ENCODE measurements around the gene STK11IP. TPM values are rescaled to one million over a fixed set of nuclear protein-coding genes. Genes with fewer than 3 reads are reported as not detected.
A peak's percentile ranks its signal among the peaks of the same experiment; 100 is the strongest.

STK11IP gene
- polyA plus RNA-seq, 1 donor from 2014 or later: 9.2 TPM

DNA sequence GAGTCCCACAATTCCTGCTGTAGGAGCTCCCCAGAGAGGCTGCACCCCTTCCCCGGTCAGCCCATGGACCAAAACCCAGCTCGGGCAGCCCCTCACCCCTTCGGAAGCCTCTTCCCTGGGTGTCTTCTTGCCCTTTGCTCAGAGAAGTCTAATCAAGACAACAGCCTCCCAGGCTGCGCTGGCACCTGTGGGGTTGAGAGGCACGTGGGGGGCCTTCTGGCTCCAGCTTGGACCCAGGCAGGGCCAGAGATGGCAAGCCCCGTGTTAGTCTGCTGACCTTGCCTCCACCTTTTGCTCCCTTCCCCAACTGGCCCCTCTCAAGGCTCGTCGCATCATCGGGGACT is 40.2 kb downstream of the STK11IP start:
- no peaks in the 10 kb centered on the region for H3K36me3 Mint-ChIP-seq
- no peak overlapping the region for H3K4me3 Mint-ChIP-seq
- peaks cover 0 to 2% (median 0%) of the 10 kb centered on the region in 3 donors for H3K9me3 Mint-ChIP-seq
- peaks cover 6 to 8% (median 6%) of the 10 kb centered on the region in 3 donors for H3K4me1 Mint-ChIP-seq
- H3K27me3 Mint-ChIP-seq: peaks cover 22% of the 10 kb centered on the region
- no peak overlapping the region for H3K27ac Mint-ChIP-seq

DNA sequence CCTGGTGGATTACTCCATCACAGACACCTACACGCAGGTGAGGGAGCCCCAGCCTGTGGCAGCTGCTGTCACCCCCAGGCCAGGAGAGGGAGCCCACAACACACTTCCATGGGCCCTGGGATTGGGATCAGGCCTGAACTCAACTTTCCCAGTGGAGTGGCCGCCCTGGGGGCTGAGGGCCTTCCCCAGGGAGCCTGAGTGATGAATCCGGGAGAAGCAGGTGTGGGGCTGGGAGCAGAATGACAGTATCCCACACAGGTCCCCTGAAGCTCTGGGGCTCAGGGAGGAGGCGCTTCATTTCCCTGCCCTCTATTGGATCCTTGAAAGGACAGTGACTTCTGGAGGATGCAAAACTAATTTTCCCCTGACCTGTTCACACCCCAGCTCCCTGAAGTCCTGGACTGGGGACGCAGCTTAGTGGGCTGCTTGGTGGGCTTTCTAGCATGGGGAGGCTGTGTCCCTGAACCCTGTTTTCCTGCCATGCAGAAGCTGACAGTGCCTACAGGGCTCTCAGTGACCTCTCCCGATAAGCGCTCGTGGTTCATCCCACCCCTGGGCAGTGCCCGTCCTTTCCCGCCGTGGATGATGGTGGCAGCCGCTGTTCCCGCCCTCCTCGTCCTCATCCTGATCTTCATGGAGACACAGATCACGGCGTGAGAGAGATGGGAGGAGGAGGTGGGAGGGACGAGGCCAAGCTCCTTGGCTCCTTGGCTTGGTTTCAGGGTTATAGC is 40.7 kb downstream of the STK11IP start:
- Mint-ChIP-seq H3K4me1 (peaks cover 6 to 8% (median 6%) of the 10 kb centered on the region in 3 donors), H3K4me3 (no peak overlapping the region), H3K9me3 (peaks cover 0 to 2% (median 0%) of the 10 kb centered on the region in 3 donors), H3K36me3 (no peaks in the 10 kb centered on the region), H3K27ac (no peak overlapping the region), H3K27me3 (peaks cover 22% of the 10 kb centered on the region)

DNA sequence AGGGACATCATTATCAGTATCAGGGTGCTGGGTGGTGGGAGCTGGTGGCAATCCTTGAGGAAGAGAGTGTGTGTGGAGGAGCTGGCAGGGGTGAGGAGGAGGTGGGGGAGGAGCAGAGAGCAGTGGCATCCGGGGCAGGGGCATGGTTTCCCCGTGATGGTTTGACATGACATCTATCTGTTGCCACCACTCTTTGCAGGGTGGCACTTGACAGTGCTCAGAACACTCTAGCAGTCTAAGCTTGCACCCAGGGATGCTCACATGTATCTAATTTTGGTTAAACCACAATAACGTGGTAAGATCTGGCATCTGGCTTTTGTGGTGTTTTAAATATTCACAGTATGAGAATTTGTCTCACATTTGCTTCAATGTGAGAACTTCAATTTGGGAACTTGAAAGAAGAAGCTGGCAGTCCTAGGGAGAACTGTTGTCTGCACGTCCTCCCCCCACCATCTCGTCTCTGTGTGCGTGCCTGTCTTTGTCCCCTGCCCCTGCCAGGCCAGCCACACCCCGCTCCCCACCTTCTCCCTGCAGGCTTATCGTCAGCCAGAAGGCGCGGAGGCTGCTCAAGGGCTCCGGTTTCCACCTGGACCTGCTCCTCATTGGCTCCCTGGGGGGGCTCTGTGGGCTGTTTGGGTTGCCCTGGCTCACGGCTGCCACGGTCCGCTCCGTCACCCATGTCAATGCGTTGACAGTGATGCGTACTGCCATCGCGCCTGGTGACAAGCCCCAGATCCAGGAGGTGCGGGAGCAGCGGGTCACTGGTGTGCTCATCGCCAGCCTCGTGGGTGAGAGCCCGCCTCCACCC is 41.5 kb downstream of the STK11IP start:
- Mint-ChIP-seq H3K27ac (no peak overlapping the region), H3K27me3 (peaks cover 22% of the 10 kb centered on the region), H3K4me1 (peaks cover 6 to 8% (median 6%) of the 10 kb centered on the region in 3 donors), H3K36me3 (no peaks in the 10 kb centered on the region), H3K4me3 (no peak overlapping the region), H3K9me3 (peaks cover 0 to 2% (median 0%) of the 10 kb centered on the region in 3 donors)

DNA sequence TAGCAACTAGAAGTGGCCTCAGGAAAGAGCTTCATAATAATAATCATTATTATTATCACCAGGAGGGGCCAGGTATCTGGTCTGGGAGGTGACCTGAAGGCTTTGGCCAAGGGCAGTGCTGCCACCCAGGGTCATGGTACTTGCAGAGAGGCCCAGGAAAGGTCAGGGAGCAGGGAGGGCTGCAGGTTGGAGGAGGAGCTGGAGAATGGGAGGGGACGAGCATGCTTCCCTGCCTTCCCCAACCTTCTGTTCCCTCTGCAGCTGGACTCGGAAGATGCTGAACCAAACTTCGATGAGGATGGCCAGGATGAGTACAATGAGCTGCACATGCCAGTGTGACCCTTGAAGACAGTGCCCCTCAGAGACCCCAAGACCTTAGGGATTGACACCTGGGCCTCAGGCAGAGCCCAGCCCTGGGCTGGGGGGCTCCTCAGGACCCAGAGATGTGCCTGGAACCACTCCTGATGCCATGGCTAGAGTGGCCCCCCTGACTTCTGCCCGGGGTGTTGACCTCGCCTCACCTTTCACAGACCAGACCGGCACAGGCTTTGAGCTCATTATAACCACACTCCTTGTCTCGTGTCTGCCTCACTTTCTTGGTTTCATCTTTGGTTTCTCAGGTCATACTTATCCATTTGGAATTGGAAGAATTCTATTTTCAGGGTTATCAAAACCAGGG is 43.9 kb downstream of the STK11IP start:
- Mint-ChIP-seq H3K4me1 (peaks cover 6 to 8% (median 6%) of the 10 kb centered on the region in 3 donors), H3K4me3 (peak overlapping the region in 1 of 4 donors; percentile 81), H3K36me3 (no peaks in the 10 kb centered on the region), H3K27me3 (peaks cover 24% of the 10 kb centered on the region), H3K9me3 (no peaks in the 10 kb centered on the region), H3K27ac (no peak overlapping the region)

DNA sequence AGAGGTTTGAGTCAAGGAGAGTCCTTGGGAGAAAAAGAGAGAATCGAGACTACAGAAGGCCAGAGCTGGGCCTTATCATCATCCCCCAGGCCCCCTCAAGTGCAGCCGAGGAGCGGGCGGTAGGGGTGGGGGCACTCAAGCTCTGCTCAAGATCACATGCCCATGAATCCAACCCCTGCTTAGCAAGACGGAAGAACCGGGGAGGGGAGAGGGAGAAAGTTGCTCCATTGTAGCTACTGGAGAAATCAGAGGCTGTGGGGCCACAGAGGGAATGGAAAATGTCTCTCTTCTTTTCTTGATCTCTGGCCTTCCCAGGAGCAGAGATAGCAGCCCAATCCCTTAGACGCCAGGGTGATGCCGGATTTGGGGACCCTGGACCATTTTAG is 44.4 kb downstream of the STK11IP start:
- Mint-ChIP-seq H3K4me3 (no peak overlapping the region), H3K27ac (peak overlapping the region in 2 of 3 donors; percentile 29 to 43), H3K36me3 (no peaks in the 10 kb centered on the region), H3K4me1 (peaks cover 6 to 8% (median 6%) of the 10 kb centered on the region in 3 donors), H3K27me3 (peaks cover 26% of the 10 kb centered on the region), H3K9me3 (no peaks in the 10 kb centered on the region)

DNA sequence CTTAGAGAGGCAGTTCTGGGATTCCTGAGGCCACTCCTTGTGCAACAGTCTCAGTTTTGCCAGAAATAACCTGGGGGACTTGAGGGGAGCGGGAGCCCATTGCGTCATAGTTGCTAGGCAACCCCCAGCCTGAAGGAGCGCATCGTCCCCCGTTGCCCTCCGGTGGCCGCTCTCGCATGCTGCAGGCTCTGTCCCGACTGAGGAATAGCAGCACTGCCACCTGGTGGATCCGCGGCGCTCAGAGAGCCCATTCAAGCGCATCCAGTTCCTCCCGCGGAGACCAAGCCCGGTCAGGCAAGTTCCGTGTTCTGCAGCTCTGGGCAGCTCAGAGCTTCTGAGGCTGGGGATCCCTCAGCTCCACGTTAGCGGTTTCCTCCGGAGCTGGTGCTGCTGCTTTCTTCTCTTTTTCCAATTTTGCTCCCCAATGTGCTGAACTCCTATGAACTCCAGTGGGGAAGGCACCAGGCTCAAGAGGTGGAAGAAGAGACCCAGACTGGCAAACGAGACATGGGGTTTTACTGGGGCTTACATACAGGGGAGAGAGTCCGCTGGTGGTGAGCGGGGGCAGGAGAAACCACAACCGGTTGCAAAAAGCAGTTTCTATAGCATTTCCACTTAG is 44.9 kb downstream of the STK11IP start:
- peaks cover 26% of the 10 kb centered on the region for H3K27me3 Mint-ChIP-seq
- no peaks in the 10 kb centered on the region for H3K9me3 Mint-ChIP-seq
- peak overlapping the region in 2 of 3 donors; percentile 29 to 43 for H3K27ac Mint-ChIP-seq
- peaks cover 6 to 8% (median 6%) of the 10 kb centered on the region in 3 donors for H3K4me1 Mint-ChIP-seq
- H3K4me3 Mint-ChIP-seq: peak overlapping the region in 2 of 4 donors; percentile 58 to 85
- no peaks in the 10 kb centered on the region for H3K36me3 Mint-ChIP-seq

DNA sequence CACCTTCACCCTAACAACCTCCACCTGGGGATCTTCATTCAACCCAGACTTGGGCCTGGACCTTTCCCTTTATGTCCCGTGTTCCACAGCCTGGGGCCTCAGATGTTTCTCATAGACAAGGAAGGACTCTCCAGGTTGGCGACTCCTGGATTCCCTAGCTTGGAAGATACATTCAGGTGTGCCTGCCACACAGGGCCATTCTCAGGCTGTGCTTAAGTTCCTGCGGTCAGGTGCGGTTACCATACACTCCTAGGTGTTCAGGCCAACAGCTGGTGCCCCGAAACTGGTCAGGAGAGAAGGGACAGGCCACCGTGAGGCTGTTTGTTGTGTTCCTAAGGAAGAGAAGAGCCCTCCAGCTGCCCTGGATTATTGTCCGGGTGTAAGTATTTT is 45.4 kb downstream of the STK11IP start:
- Mint-ChIP-seq H3K36me3 (no peaks in the 10 kb centered on the region), H3K4me1 (peaks cover 6 to 8% (median 6%) of the 10 kb centered on the region in 3 donors), H3K27ac (no peak overlapping the region), H3K9me3 (no peaks in the 10 kb centered on the region), H3K27me3 (peaks cover 28% of the 10 kb centered on the region), H3K4me3 (peak overlapping the region in 2 of 4 donors; percentile 58 to 85)

DNA sequence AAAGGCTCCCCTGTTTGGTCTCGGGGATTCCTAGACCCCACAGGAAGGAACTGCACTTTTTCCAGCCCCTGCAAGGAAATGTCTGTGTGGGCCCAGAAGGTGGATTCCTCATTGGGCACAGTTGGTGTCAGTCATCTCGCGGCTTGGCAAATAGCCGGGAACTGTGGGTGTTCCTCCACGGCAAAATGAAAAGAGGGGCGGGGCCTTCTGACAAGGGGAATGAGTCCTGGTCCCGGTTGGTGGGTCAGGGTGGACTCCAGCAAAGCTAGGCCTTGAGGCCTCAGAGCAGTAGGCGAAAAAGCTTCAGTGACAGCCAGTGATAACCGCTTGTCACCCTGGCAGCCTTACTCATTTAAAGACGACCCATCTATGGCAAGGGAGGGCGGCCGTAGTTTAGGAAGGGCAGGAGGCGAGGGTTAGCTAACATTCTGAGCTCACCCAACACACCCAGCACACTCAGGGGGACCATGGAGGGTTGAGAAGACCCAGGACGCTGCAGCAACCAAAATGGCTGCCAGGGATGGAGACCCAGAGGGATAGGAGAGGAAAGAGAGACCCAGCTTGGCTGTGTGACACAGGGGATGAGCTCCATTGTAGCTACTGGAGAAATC is 46.2 kb downstream of the STK11IP start:
- Mint-ChIP-seq H3K4me3 (no peak overlapping the region), H3K27me3 (peaks cover 30% of the 10 kb centered on the region), H3K4me1 (peaks cover 6 to 7% (median 6%) of the 10 kb centered on the region in 3 donors), H3K9me3 (no peaks in the 10 kb centered on the region), H3K27ac (peak overlapping the region in 1 of 3 donors; percentile 76), H3K36me3 (no peaks in the 10 kb centered on the region)

DNA sequence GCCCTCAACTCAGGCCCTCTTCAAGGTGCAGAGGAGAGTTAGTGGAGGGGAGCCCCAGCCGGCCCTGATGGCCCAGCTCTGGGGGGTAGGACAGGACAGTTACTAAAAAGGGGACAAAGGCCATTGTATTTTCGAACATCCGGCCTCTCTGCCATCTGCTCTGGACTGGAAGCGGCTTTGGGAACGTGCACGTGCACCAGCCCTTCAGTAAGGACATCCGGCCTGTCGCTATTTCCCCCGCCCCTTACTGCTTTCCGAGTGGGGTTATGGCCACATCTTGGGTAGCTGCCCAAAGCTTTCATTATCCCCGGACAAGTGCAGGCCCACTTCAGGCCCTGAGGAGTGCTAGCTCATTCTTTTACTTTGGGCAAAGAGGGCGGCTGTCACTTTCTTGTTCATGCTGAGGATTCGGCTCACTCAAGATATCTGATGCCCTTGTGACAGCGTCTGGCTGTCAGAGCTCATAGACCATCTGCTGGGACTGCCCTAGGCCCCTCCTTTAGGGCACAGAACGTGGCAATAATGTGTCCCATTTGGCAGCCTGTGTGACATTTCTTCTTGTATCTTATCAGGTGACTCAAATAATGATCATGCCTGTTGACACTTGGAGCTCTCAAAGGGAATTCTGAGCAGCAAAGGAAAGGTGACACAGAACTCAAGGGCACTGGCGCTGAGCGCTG is 47.3 kb downstream of the STK11IP start:
- Mint-ChIP-seq H3K9me3 (no peaks in the 10 kb centered on the region), H3K4me1 (peaks cover 4 to 6% (median 6%) of the 10 kb centered on the region in 3 donors), H3K27me3 (peaks cover 27% of the 10 kb centered on the region), H3K4me3 (no peak overlapping the region), H3K36me3 (no peaks in the 10 kb centered on the region), H3K27ac (no peak overlapping the region)

DNA sequence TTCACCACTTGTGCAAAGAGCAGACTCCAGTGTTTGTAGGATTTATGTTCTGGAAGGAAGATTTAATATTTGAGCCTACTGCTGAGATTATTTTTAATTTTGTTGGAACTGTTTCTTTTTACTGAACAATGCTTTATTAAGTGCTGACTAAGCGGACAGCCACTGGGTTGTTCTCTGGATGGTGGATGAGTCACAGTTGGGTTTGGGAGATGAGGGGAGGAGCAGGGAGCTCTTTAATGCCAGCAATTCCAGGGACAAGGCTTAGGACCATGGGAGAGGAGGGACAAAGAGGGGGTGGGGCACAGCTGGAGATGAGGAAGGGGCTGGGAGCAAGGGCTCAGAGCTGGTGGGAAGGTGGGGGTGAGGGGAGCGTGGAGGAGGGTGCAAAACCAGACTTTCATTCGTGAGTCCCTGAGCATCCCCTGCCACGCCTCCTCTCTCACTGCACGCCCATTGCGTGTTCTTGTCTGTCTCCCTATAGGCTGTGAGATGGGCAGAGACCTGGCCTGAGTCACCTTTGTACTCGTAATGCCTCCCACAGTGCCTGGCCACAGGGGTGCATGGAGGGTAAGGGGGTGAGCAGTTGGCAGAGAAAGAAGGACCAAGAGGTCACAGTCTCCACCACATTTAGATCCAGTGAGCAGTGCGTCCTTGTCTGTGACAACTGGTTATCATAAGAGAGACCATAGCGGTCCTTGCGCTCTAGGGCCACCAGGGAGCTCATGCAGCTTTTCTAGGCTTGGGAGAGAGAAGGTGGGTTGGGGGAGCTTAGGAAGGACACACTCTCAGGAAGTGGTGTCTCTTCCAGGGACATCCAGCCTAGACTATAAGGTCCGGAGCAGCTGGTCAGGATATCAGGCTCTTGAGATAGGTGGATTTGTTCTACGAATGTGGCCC is 48.2 kb downstream of the STK11IP start:
- H3K4me1 Mint-ChIP-seq: peaks cover 4 to 6% (median 6%) of the 10 kb centered on the region in 3 donors
- no peak overlapping the region for H3K27ac Mint-ChIP-seq
- H3K9me3 Mint-ChIP-seq: no peaks in the 10 kb centered on the region
- H3K4me3 Mint-ChIP-seq: no peak overlapping the region
- H3K36me3 Mint-ChIP-seq: no peaks in the 10 kb centered on the region
- peaks cover 27% of the 10 kb centered on the region for H3K27me3 Mint-ChIP-seq

DNA sequence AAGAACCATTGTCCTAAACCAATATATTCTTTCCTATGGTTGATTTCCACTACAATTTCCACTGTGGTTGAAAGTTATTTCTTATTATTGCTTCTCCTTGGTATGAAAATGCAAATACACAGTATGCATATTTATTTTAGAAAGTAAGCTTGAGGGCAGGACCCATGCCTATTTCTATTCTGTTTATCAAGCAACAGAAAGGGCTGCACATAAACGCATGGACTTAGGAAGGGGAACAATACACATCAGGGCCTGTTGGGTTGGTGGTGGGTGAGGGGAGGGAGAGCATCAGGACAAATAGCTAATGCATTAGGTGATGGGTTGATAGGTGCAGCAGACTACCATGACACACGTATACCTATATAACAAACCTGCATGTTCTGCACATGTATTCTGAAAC is 50.5 kb downstream of the STK11IP start:
- H3K9me3 Mint-ChIP-seq: peaks cover 0 to 4% (median 0%) of the 10 kb centered on the region in 3 donors
- peaks cover 23% of the 10 kb centered on the region for H3K27me3 Mint-ChIP-seq
- no peaks in the 10 kb centered on the region for H3K4me1 Mint-ChIP-seq

DNA sequence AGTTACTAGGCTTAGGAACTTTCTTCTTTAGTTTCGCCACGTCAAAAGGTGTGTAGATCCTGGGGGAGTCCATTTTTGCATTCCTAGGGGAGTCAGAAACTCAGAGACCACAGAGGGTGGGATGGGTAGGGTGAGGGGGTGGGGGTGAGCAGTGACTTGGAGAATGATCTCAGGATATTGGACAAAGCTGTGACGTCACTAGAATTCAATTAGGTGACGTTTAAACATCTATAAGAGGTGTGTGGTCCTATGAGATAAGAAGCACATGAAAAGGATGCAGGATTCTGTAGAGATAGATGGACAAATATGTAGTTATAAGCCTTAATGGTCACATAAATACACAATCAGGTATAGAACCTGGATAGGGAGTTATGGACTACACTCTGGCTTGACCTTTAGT is 51.3 kb downstream of the STK11IP start:
- H3K9me3 Mint-ChIP-seq: peaks cover 0 to 4% (median 0%) of the 10 kb centered on the region in 3 donors
- peaks cover 28% of the 10 kb centered on the region for H3K27me3 Mint-ChIP-seq
- H3K36me3 Mint-ChIP-seq: peaks cover 2% of the 10 kb centered on the region
- no peak overlapping the region for H3K4me3 Mint-ChIP-seq
- no peak overlapping the region for H3K27ac Mint-ChIP-seq
- no peaks in the 10 kb centered on the region for H3K4me1 Mint-ChIP-seq

More for the DNA sequence above, 50.5 kb downstream of the STK11IP start:
- no peak overlapping the region for H3K27ac Mint-ChIP-seq
- no peak overlapping the region for H3K4me3 Mint-ChIP-seq
- peaks cover 2% of the 10 kb centered on the region for H3K36me3 Mint-ChIP-seq

Data from IgD-negative memory B cell (primary cell).